Gastrocnemius medialis (tissue), 4 donors: Measurements from ENCODE around the gene MCUB.

Experiments used
- CTCF ChIP-seq, 5 experiments: fragments of 450-650 bp in 3 of 5; fragments of 200-600 bp in 2 of 5; sonication (generic) in 2 of 5; IDR thresholded peaks in 4 of 5; conservative IDR thresholded peaks in 1 of 5; 1 replicate in 4 of 5; 2 replicates in 1 of 5; pipeline ENCODE4 v1.5.1; 2016 to 2019; ENCODE audit warnings: antibody characterized with exemption in 5 of 5, mild to moderate bottlenecking in 3 of 5, moderate library complexity in 3 of 5
- POLR2A ChIP-seq, 2 donors: fragments of 450-650 bp; IDR thresholded peaks; one replicate each; pipeline ENCODE4 v1.6.1; 2017; ENCODE audit warnings: antibody characterized with exemption in 2 of 2, mild to moderate bottlenecking in 2 of 2, moderate library complexity in 2 of 2

DNA sequence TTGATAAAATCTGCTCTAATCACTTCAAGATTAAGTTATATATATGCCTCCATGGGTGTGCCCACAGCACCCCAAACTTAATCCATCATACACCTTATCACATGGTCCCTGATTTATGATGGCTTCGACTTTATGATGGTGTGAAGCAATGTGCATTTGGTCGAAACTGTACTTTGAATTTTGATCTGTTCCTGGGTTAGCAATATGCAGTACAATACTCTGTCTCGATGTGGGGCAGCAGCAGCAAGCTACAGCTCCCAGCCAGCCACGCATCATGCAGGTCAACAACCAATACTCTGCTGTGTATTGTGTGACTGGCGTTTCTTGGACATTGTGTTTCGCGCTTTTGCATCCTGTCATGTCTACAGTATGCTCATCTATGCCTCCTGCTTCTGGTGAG, 62.6 kb downstream of the MCUB start:
- no peak for TF ChIP-seq POLR2A (IDR thresholded peaks at IDR 0.05)
- TF ChIP-seq CTCF (IDR thresholded peaks at IDR 0.05 in 4 of 5, conservative IDR thresholded peaks at IDR 0.05 in 1 of 5): no peak
